ENCODE measurements around the gene RASAL3. TPM values are rescaled to one million over a fixed set of nuclear protein-coding genes. Genes with fewer than 3 reads are reported as not detected.

RASAL3 gene
- total and polyA plus RNA-seq, 2 donors (not counting 1 experiment from before 2014, with no cell fraction given), result not detected

- Histone ChIP-seq H3K27ac (ENCODE audit: insufficient read depth, low read length) (no peak overlapping the region), H3K4me2 (ENCODE audit: extremely low read depth, insufficient read depth, low read length) (no peak overlapping the region), H3K36me3 (ENCODE audit: control insufficient read depth, insufficient read depth, low read length) (no peaks in the 10 kb centered on the region), H3K27me3 (ENCODE audit: control insufficient read depth, insufficient read depth, low read length) (no peaks in the 10 kb centered on the region), H3K4me1 (ENCODE audit: control insufficient read depth, extremely low read depth, insufficient read depth, low read length) (peaks cover 5% of the 10 kb centered on the region), H3K9ac (ENCODE audit: insufficient read depth, low read length) (no peak overlapping the region), H3K79me2 (ENCODE audit: control insufficient read depth, insufficient read depth, low read length) (peaks cover 10% of the 10 kb centered on the region), H4K20me1 (ENCODE audit: control insufficient read depth, extremely low read depth, insufficient read depth, low read length) (no peaks in the 10 kb centered on the region), H3K4me3 (replicated peaks in 1 of 4; ENCODE audit: control extremely low read depth in 1 of 4, insufficient read depth in 1 of 4, low read depth in 3 of 4, low read length in 4 of 4) (no peak overlapping the region), H2AFZ (ENCODE audit: low read length) (no peak overlapping the region), H3K9me3 (ENCODE audit: control insufficient read depth, insufficient read depth, low read depth, low read length) (no peaks in the 10 kb centered on the region)
- peak in 1 of 2 donors; percentile 48 for DNase-seq (ENCODE audit: low read depth in 2 of 2)
- no peak for TF ChIP-seq EZH2 (IDR thresholded peaks at IDR 0.05; ENCODE audit: low read length, missing control alignments)
Measured at GRCh38 chr19:15436012-15436825, 28.1 kb downstream of the RASAL3 start.

- H3K4me3 ChIP-seq (replicated peaks in 1 of 4; ENCODE audit: control extremely low read depth in 1 of 4, insufficient read depth in 1 of 4, low read depth in 3 of 4, low read length in 4 of 4), result peak overlapping the region in 2 of 4 experiments; percentile 73 to 78
- no peak for DNase-seq (ENCODE audit: low read depth in 2 of 2)
- peaks cover 35% of the 10 kb centered on the region for H3K79me2 ChIP-seq (ENCODE audit: control insufficient read depth, insufficient read depth, low read length)
- H2AFZ ChIP-seq (ENCODE audit: low read length), result peak overlapping the region; percentile 50
- H4K20me1 ChIP-seq (ENCODE audit: control insufficient read depth, extremely low read depth, insufficient read depth, low read length), result no peaks in the 10 kb centered on the region
- no peak overlapping the region for H3K27ac ChIP-seq (ENCODE audit: insufficient read depth, low read length)
- no peak overlapping the region for H3K9ac ChIP-seq (ENCODE audit: insufficient read depth, low read length)
- peaks cover 9% of the 10 kb centered on the region for H3K4me1 ChIP-seq (ENCODE audit: control insufficient read depth, extremely low read depth, insufficient read depth, low read length)
- H3K36me3 ChIP-seq (ENCODE audit: control insufficient read depth, insufficient read depth, low read length), result peaks cover 5% of the 10 kb centered on the region
- TF ChIP-seq CTCF (conservative IDR thresholded peaks at IDR 0.05 in 1 of 2, IDR thresholded peaks at IDR 0.05 in 1 of 2; ENCODE audit: low read depth in 1 of 2, low read length in 2 of 2) (no peak), EZH2 (IDR thresholded peaks at IDR 0.05; ENCODE audit: low read length, missing control alignments) (no peak)
- no peaks in the 10 kb centered on the region for H3K27me3 ChIP-seq (ENCODE audit: control insufficient read depth, insufficient read depth, low read length)
- peak overlapping the region; percentile 17 for H3K4me2 ChIP-seq (ENCODE audit: extremely low read depth, insufficient read depth, low read length)
- no peaks in the 10 kb centered on the region for H3K9me3 ChIP-seq (ENCODE audit: control insufficient read depth, insufficient read depth, low read depth, low read length)
Measured at GRCh38 chr19:15433519-15434069, 30.8 kb downstream of the RASAL3 start.

DNA sequence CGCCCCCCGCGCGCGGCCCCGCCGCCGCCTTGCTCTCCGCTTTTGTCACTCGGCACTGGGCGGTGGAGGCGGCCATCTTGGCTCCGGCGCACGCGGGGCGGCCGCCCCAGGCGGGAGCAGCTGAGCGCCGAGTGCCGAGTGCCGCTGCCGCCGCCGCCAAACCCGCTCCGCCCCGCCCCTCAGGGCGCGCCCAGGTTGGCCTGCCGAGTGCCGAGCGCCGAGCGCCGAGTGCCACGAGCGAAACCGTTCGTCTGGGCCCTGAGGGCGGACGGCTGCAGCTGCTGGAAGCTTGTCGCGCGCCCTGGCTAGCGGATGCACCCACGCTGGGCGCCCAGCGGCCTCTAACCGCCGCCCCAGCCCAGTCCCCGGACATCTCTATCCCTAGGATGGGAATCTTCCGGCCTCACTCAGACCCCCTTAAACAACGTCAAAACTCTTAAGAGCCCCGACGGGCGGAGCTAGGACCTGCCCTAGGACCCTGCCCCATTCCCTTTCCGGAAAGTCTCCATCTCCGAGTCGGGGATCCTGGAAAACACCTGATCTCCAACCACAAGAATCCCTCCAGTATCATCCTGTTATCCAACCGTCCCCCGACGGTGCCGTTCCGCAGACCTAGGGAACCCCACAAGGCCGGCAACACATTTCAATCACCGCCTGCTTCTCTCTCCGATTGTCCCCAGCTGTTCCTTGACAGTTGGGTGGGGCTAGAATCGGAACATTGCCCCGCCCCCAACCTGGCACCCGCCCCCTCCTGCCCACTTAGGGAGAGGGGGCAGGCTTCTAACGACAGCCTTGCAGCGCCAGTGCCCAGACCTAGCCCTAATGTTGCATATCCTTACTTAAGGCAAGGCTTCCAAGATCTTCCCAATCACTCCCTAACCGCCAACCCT is 31.5 kb downstream of the RASAL3 start:
- Histone ChIP-seq H3K9ac (ENCODE audit: insufficient read depth, low read length) (peak overlapping the region; percentile 71), H4K20me1 (ENCODE audit: control insufficient read depth, extremely low read depth, insufficient read depth, low read length) (no peaks in the 10 kb centered on the region), H3K4me2 (ENCODE audit: extremely low read depth, insufficient read depth, low read length) (peak overlapping the region; percentile 49), H3K9me3 (ENCODE audit: control insufficient read depth, insufficient read depth, low read depth, low read length) (no peaks in the 10 kb centered on the region), H3K36me3 (ENCODE audit: control insufficient read depth, insufficient read depth, low read length) (peaks cover 5% of the 10 kb centered on the region), H3K79me2 (ENCODE audit: control insufficient read depth, insufficient read depth, low read length) (peaks cover 38% of the 10 kb centered on the region), H3K27me3 (ENCODE audit: control insufficient read depth, insufficient read depth, low read length) (no peaks in the 10 kb centered on the region), H3K4me3 (replicated peaks in 1 of 4; ENCODE audit: control extremely low read depth in 1 of 4, insufficient read depth in 1 of 4, low read depth in 3 of 4, low read length in 4 of 4) (peak overlapping the region; percentile 65 to 78 (median 75)), H3K4me1 (ENCODE audit: control insufficient read depth, extremely low read depth, insufficient read depth, low read length) (peaks cover 9% of the 10 kb centered on the region), H3K27ac (ENCODE audit: insufficient read depth, low read length) (peak overlapping the region; percentile 79), H2AFZ (ENCODE audit: low read length) (peak overlapping the region; percentile 75)
- DNase-seq (ENCODE audit: low read depth in 2 of 2), result peak; percentile 88 to 93
- TF ChIP-seq EZH2 (IDR thresholded peaks at IDR 0.05; ENCODE audit: low read length, missing control alignments) (no peak), CTCF (conservative IDR thresholded peaks at IDR 0.05 in 1 of 2, IDR thresholded peaks at IDR 0.05 in 1 of 2; ENCODE audit: low read depth in 1 of 2, low read length in 2 of 2) (no peak)

All from fibroblast of lung (primary cell).